ENCODE data around the gene BRSK2.

Gene BRSK2

DNA sequence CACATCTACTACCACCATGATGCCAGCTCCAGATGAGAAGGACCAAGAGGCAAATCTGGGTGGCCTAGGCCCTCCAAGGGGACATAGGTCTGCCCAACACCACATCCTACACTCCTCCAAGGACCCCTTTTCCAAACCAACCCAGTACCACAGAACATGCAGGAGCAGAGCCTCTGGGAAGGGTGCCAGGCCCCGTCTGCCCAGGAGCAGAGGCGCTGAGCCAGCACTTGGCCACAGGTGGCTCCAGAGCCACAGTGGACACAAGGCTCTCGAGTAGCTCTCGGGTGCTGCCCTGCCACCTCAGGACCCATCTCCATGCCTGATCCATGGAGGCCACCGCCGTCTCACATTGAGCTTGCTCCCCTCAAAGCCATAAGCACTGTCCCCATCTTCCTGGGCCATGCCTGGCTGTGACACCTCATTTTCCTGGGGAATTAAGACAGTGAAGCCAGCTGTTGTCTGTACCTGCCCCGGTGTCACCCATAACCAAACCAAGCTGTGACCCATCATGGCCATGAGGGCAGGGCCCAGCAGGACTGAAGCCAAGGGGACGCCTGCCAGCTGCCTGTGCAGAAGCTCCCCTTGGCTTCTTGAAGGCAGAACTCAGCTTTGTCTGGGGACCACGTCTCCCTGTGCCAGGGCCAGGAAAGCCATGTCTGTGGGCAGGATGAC is 89.4 kb downstream of the BRSK2 start:
- H3K9ac ChIP-seq (ENCODE audit: low read length), result no peak overlapping the region
- no peaks in the 10 kb centered on the region for H3K9me3 ChIP-seq (ENCODE audit: control insufficient read depth, low read length)
- no peak overlapping the region for H3K4me3 ChIP-seq (ENCODE audit: low read length)
- H3K4me1 ChIP-seq (ENCODE audit: control insufficient read depth, insufficient read depth, low read length), result no peaks in the 10 kb centered on the region
- H3K36me3 ChIP-seq (ENCODE audit: control insufficient read depth, insufficient read depth, low read length, severe bottlenecking), result peaks cover 53% of the 10 kb centered on the region
- no peaks in the 10 kb centered on the region for H3K27me3 ChIP-seq (replicated peaks; ENCODE audit: control insufficient read depth, insufficient read depth, low read length)
- no peak for DNase-seq (ENCODE audit: low read depth)

DNA sequence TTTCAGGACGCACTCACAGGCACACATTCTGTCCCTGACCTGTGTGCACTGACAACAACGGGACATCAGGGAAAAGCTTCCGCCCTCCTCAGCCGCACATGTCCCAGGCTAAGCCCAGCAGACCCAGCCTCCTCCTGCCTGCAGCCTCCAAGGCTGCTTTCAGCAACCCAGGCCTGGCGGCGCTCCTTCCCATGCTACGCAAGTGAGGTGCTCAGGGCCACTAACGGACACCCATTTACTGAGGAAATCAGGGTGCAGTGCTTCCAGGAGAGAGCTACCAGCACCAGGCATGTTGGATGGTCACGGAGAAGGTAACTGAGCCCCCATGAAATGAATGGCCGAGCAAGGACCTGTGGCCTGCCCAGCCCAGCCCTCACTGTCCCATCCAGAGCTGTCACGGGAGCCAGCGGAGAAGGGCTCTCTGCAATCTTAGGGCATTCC is 90.0 kb downstream of the BRSK2 start:
- peaks cover 48% of the 10 kb centered on the region for H3K36me3 ChIP-seq (ENCODE audit: control insufficient read depth, insufficient read depth, low read length, severe bottlenecking)
- H3K4me1 ChIP-seq (ENCODE audit: control insufficient read depth, insufficient read depth, low read length), result no peaks in the 10 kb centered on the region
- no peaks in the 10 kb centered on the region for H3K27me3 ChIP-seq (replicated peaks; ENCODE audit: control insufficient read depth, insufficient read depth, low read length)
- no peak overlapping the region for H3K9ac ChIP-seq (ENCODE audit: low read length)
- no peak for DNase-seq (ENCODE audit: low read depth)
- H3K4me3 ChIP-seq (ENCODE audit: low read length), result no peak overlapping the region
- H3K9me3 ChIP-seq (ENCODE audit: control insufficient read depth, low read length), result no peaks in the 10 kb centered on the region

DNA sequence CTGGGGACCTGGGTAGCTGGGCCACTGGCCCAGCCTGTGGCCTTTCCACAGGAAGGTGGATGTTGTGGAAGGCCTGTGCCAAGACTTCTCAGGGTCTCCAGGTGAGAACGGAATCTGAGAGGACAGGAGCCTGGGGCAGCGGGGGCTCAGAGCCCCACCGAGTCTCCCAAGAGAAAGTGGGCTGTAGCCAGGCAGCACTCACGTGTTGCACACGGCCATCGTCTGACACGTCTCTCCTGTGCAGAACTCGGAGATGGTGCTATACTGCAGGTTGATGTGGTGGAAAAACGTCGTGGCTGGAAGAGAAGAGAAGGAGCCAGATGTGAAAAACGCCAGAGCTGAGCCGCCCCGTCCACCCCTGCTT is 90.4 kb downstream of the BRSK2 start:
- Histone ChIP-seq H3K9ac (ENCODE audit: low read length) (no peak overlapping the region), H3K4me3 (ENCODE audit: low read length) (no peak overlapping the region), H3K4me1 (ENCODE audit: control insufficient read depth, insufficient read depth, low read length) (no peaks in the 10 kb centered on the region), H3K9me3 (ENCODE audit: control insufficient read depth, low read length) (no peaks in the 10 kb centered on the region), H3K36me3 (ENCODE audit: control insufficient read depth, insufficient read depth, low read length, severe bottlenecking) (peaks cover 44% of the 10 kb centered on the region), H3K27me3 (replicated peaks; ENCODE audit: control insufficient read depth, insufficient read depth, low read length) (no peaks in the 10 kb centered on the region)
- no peak for DNase-seq (ENCODE audit: low read depth)

DNA sequence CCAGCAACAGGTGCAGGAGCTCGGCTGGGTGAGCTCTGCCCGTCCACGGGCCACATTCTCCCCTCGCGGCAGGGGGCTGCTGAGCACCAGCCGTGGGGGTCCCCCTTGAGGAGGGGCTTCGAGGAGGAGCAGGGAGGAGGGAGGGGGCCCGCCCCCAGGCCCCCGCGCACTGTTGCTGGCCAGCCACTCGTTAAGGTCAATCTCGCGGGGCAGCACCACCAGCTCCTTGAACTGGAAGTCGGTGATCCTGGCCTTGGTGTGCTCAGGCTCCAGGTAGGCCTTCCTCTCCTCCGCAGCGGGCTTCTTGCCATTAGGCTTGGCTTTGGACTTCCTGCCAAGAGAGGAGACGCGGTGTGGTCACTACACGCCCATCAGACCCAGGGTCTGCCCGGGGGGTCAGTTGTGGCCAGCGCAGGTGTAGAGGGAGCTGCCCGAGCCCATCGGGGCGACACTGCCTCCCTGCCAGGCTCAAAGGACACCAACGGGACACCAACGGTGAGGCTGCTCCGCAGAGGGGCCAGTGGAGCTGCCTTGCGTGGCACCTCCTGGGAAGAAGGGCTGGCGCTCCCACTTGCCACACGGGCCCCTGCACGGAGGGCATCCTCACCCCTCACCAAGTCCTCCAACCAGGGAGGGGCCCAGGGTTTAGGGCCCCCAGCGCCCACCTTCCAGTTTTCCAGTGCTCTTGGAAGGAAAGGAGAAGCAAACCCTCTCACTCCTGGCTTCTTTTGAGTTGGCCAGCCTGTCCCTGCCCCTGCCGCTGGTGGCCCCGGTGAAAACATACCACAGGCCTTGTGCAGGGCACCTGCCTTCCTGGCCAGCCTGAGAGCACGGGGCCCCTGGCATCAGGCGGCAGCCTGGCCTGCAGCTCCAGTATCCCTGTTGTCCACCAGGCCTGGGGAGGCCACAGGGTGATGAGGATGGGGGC is 91.1 kb downstream of the BRSK2 start:
- Histone ChIP-seq H3K36me3 (ENCODE audit: control insufficient read depth, insufficient read depth, low read length, severe bottlenecking) (peaks cover 37% of the 10 kb centered on the region), H3K27me3 (replicated peaks; ENCODE audit: control insufficient read depth, insufficient read depth, low read length) (no peaks in the 10 kb centered on the region), H3K9ac (ENCODE audit: low read length) (no peak overlapping the region), H3K4me1 (ENCODE audit: control insufficient read depth, insufficient read depth, low read length) (peaks cover under 1% of the 10 kb centered on the region), H3K9me3 (ENCODE audit: control insufficient read depth, low read length) (no peaks in the 10 kb centered on the region), H3K4me3 (ENCODE audit: low read length) (no peak overlapping the region)
- no peak for DNase-seq (ENCODE audit: low read depth)

DNA sequence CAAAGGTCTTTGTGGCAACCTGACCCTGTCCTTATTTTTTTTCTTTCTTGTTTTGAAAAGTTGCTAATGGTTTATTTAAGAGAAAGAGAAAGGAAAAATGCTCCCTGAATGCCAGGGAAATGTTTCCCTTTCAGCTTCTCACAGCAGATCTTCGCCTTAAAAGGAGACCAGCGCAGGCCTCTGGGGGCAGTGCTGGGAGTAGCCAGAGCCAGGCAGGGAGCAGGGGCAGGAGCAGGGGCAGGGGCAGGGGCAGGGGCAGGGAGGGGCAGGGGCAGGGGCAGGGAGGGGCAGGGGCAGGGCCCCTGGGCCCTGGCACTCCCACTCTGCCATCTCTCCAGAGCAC is 91.7 kb downstream of the BRSK2 start:
- Histone ChIP-seq H3K9me3 (ENCODE audit: control insufficient read depth, low read length) (no peaks in the 10 kb centered on the region), H3K9ac (ENCODE audit: low read length) (no peak overlapping the region), H3K4me1 (ENCODE audit: control insufficient read depth, insufficient read depth, low read length) (peaks cover 6% of the 10 kb centered on the region), H3K36me3 (ENCODE audit: control insufficient read depth, insufficient read depth, low read length, severe bottlenecking) (peaks cover 31% of the 10 kb centered on the region), H3K27me3 (replicated peaks; ENCODE audit: control insufficient read depth, insufficient read depth, low read length) (no peaks in the 10 kb centered on the region), H3K4me3 (ENCODE audit: low read length) (no peak overlapping the region)
- DNase-seq (ENCODE audit: low read depth), result no peak

DNA sequence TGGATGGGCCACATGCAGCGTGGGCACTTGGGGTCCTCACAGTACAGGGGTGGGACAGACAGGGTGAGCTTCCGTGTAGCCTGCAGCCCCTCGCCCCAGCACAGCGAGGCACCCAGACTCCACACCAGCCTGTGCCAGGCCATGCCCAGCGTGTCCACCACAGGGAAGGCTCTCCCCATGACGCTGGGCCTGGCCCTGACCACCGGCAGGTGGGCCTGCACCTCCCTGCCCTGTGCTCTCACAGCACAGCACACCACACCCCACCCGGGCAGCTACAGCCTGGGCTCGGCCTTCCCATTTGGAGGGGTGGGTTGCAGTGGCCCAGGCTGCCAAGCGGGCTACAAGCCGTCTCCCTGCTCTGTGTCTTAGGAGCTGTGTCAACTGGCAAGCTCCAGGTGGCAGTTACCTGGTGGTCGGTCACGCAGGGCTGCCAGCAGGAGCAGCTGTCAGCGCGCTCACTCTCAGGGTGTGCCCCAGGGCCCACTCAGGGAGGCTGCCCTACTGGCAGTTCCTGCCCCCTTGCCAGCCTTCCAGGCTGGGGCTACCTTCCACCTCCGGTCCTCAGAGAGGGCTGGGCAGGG is 92.2 kb downstream of the BRSK2 start:
- Histone ChIP-seq H3K4me1 (ENCODE audit: control insufficient read depth, insufficient read depth, low read length) (peaks cover 8% of the 10 kb centered on the region), H3K9ac (ENCODE audit: low read length) (no peak overlapping the region), H3K27me3 (replicated peaks; ENCODE audit: control insufficient read depth, insufficient read depth, low read length) (no peaks in the 10 kb centered on the region), H3K4me3 (ENCODE audit: low read length) (no peak overlapping the region), H3K36me3 (ENCODE audit: control insufficient read depth, insufficient read depth, low read length, severe bottlenecking) (peaks cover 26% of the 10 kb centered on the region), H3K9me3 (ENCODE audit: control insufficient read depth, low read length) (no peaks in the 10 kb centered on the region)
- DNase-seq (ENCODE audit: low read depth), result no peak

DNA sequence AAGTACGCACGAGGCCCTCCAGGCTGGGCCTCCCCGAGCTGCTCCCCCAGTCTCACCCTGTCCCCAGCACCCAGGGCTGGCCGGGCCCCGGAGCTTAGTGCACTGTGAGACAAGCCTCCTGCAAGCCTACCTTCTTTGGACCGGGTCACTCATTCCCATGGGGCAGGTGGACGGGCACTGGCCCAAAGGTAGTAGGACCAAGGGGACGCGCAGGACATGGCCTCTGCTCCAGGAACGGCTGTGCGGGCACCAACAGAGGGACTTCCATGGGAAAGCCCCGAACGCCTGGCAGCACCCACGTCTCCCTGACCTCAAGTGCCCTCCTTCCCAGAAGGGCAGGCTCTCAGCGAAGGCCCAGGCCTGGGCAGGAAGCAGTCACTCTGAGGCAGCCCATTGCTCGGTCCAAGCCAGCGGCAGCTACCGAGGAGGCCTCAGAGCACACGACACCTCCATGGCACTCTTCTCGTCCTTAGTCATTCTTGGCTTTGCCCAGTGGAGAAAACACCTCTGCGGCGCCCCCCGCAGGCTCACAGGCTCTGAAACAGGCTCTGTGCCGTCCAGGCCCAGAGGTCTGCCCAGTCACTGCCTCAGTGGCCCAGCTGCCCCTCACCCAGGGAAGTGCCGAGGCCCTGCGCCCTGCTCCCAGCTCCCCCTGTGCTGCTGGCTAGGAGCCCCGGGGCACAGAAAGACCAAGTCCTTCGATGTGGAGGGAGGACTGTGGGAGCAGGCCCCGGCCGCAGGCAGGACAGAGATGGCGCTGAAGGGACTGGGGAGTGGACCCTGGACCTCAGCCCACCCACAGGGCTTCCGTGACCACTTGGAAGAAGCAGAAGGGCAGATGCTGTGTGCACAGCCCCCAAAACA is 93.1 kb downstream of the BRSK2 start:
- Histone ChIP-seq H3K36me3 (ENCODE audit: control insufficient read depth, insufficient read depth, low read length, severe bottlenecking) (peaks cover 18% of the 10 kb centered on the region), H3K9me3 (ENCODE audit: control insufficient read depth, low read length) (no peaks in the 10 kb centered on the region), H3K4me3 (ENCODE audit: low read length) (no peak overlapping the region), H3K9ac (ENCODE audit: low read length) (no peak overlapping the region), H3K27me3 (replicated peaks; ENCODE audit: control insufficient read depth, insufficient read depth, low read length) (no peaks in the 10 kb centered on the region), H3K4me1 (ENCODE audit: control insufficient read depth, insufficient read depth, low read length) (peaks cover 16% of the 10 kb centered on the region)
- no peak for DNase-seq (ENCODE audit: low read depth)

DNA sequence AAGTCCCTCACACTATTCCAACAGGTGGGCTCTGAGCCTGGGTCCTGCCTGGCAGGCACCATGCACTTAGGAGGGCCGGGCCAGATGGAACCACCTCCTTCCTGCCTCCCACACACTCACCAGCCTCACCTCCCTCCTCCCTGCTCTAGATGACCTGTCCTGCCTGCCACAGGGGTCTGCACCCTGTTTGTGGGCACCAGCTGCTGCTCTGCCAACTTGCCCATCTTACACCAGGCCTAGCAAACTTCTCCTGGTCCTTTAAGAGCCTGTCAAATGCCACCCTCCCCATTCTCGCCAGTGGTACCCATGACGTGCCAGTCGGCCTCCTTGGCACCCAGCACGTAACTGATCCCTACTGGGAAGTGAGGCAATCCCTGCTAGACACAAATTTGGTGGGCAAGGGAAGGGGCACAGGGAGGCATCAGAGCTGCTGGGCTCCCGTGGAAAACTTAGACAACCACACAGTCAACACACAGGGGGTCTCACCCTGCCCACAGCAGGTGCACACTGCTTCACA is 93.8 kb downstream of the BRSK2 start:
- H3K36me3 ChIP-seq (ENCODE audit: control insufficient read depth, insufficient read depth, low read length, severe bottlenecking), result peaks cover 13% of the 10 kb centered on the region
- no peaks in the 10 kb centered on the region for H3K9me3 ChIP-seq (ENCODE audit: control insufficient read depth, low read length)
- H3K4me1 ChIP-seq (ENCODE audit: control insufficient read depth, insufficient read depth, low read length), result peaks cover 21% of the 10 kb centered on the region
- no peak overlapping the region for H3K9ac ChIP-seq (ENCODE audit: low read length)
- H3K27me3 ChIP-seq (replicated peaks; ENCODE audit: control insufficient read depth, insufficient read depth, low read length), result no peaks in the 10 kb centered on the region
- no peak for DNase-seq (ENCODE audit: low read depth)
- H3K4me3 ChIP-seq (ENCODE audit: low read length), result no peak overlapping the region

DNA sequence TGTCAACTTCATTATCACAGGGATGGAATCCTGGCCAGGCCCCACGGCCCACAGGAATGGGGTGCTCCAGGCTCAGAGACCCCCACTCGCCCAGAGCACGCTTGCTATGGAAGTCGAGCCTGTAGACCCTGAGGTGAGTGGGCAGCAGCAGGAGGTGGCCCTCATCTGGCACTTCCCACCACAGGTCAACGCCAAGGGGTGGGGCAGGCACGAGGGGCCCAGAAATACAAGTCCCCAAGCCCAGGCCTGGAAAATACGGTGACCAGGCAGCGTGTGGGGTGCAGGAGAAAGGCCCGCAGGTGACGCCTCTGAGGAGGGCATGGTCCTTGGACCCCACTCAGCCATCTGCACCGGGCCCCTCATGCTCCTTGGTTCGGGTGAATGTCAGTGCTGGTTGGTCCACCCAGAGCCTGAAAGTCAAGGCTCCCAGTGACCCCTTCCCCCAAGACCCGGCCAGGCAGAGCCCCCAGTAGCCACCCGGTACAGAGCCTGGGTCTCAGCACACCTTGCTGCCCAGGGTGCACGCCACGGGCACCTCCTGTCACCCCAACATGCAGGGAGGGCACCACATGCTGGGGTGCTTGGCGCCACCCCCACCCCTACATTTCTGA is 94.4 kb downstream of the BRSK2 start:
- no peak overlapping the region for H3K9ac ChIP-seq (ENCODE audit: low read length)
- peaks cover 21% of the 10 kb centered on the region for H3K4me1 ChIP-seq (ENCODE audit: control insufficient read depth, insufficient read depth, low read length)
- no peaks in the 10 kb centered on the region for H3K9me3 ChIP-seq (ENCODE audit: control insufficient read depth, low read length)
- no peaks in the 10 kb centered on the region for H3K27me3 ChIP-seq (replicated peaks; ENCODE audit: control insufficient read depth, insufficient read depth, low read length)
- peaks cover 10% of the 10 kb centered on the region for H3K36me3 ChIP-seq (ENCODE audit: control insufficient read depth, insufficient read depth, low read length, severe bottlenecking)
- no peak overlapping the region for H3K4me3 ChIP-seq (ENCODE audit: low read length)
- no peak for DNase-seq (ENCODE audit: low read depth)

DNA sequence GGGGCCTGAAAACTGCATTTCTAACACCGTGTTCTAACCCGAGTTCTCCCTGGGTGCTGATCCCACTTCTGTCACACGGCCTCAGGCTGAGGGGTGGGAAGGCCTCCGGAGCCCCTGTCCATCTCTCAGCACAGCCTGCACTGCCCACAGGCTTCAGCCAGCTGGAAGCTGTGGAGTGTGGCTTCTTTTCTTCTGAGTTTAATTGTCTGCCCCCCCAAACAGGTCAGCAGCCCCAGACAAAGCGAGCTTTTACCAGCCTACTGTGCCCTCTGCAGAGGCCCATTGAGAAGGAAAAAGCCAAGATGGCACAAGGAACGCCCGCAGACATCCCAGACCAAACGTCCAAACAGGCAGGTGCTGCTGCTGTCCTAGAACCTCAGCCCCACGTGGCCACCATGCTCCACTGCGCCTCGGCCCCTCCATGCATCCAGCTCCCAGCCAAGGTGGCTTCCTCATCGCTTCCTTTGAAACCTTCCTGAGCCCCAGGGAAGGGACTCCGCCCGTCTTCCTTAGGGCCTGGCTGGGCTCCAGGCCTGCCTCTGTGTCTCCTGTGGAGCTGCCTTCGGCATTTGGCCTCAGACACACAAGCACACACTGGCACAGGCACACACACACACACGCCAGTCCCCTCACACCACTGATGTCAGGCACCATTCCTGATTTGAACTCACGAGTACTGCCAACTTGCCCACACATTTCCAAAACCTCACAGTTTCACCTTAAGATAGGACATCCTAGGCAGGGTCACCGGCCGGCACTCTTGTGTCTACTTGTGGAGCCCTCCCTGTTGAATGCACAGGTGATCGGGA is 95.2 kb downstream of the BRSK2 start:
- Histone ChIP-seq H3K4me3 (ENCODE audit: low read length) (no peak overlapping the region), H3K9ac (ENCODE audit: low read length) (no peak overlapping the region), H3K9me3 (ENCODE audit: control insufficient read depth, low read length) (no peaks in the 10 kb centered on the region), H3K36me3 (ENCODE audit: control insufficient read depth, insufficient read depth, low read length, severe bottlenecking) (peaks cover 4% of the 10 kb centered on the region), H3K27me3 (replicated peaks; ENCODE audit: control insufficient read depth, insufficient read depth, low read length) (no peaks in the 10 kb centered on the region), H3K4me1 (ENCODE audit: control insufficient read depth, insufficient read depth, low read length) (peaks cover 21% of the 10 kb centered on the region)
- DNase-seq (ENCODE audit: low read depth), result no peak
